Neural cell (in vitro differentiated cells): Measurements from ENCODE around the gene PNLIP. TPM values are rescaled to one million over a fixed set of nuclear protein-coding genes. Genes with fewer than 3 reads are reported as not detected.

Experiments used
- H2AFZ ChIP-seq: fragments of 200-600, 300-800 bp; sonication (generic), shearing (Covaris generic); 2 replicates; pipeline ENCODE4 v1.6.0; 2014; ENCODE audit warnings: low read depth, mild to moderate bottlenecking, antibody characterized with exemption, low read length, moderate library complexity
- H3F3A ChIP-seq: fragments of 200-600 bp; shearing (Covaris generic); 2 replicates; pipeline ENCODE4 v1.6.1; 2016; ENCODE audit warnings: mild to moderate bottlenecking, moderate library complexity, mixed read lengths, antibody characterized with exemption, low read length; ENCODE audit not compliant: insufficient read depth, poor library complexity, severe bottlenecking
- H3K27ac ChIP-seq: fragments of 200-600, 300-800 bp; sonication (generic), shearing (Covaris generic); 2 replicates; pipeline ENCODE4 v1.5.1; 2014; ENCODE audit warnings: mild to moderate bottlenecking, low read length, moderate library complexity
- H3K27me3 ChIP-seq: fragments of 300-800, 200-600 bp; sonication (generic), shearing (Covaris generic); 2 replicates; pipeline ENCODE4 v1.6.0; 2014; ENCODE audit warnings: mild to moderate bottlenecking, low read depth, low read length, moderate library complexity; ENCODE audit not compliant: insufficient read depth
- H3K36me3 ChIP-seq: fragments of 300-800, 200-600 bp; sonication (generic), shearing (Covaris generic); 2 replicates; pipeline ENCODE4 v1.5.1; 2014; ENCODE audit warnings: mild to moderate bottlenecking, antibody characterized with exemption, low read length, moderate library complexity; ENCODE audit not compliant: insufficient read depth
- H3K4me2 ChIP-seq: fragments of 300-800, 200-600 bp; sonication (generic), shearing (Covaris generic); 2 replicates; pipeline ENCODE4 v1.6.0; 2014; ENCODE audit warnings: mild to moderate bottlenecking, low read length
- H3K4me3 ChIP-seq: fragments of 300-800, 200-600 bp; sonication (generic), shearing (Covaris generic); 2 replicates; pipeline ENCODE4 v1.5.1; 2014; ENCODE audit warnings: mild to moderate bottlenecking, low read length, moderate library complexity
- H3K79me2 ChIP-seq: fragments of 200-600 bp; shearing (Covaris generic); replicated peaks from 2 replicates; pipeline ENCODE4 v1.6.0; 2014; ENCODE audit warnings: mild to moderate bottlenecking, low read length, moderate library complexity; ENCODE audit not compliant: insufficient read depth
- H3K9ac ChIP-seq: fragments of 300-800, 200-600 bp; sonication (generic), shearing (Covaris generic); 2 replicates; pipeline ENCODE4 v1.6.1; 2016; ENCODE audit warnings: mild to moderate bottlenecking, low read length, mixed read lengths
- H3K9me2 ChIP-seq: fragments of 200-600 bp; shearing (Covaris generic); 2 replicates; pipeline ENCODE4 v1.6.1; 2016; ENCODE audit warnings: mild to moderate bottlenecking, low read length, mixed read lengths; ENCODE audit not compliant: insufficient read depth
- H3K9me3 ChIP-seq: fragments of 200-600, 300-800 bp; sonication (generic), shearing (Covaris generic); 2 replicates; pipeline ENCODE4 v1.6.1; 2016; ENCODE audit warnings: mild to moderate bottlenecking, mixed run types, low read length, moderate library complexity, mixed read lengths
- H4K20me1 ChIP-seq: fragments of 200-600 bp; shearing (Covaris generic); 2 replicates; pipeline ENCODE4 v1.6.1; 2016; ENCODE audit warnings: mild to moderate bottlenecking, mixed run types; ENCODE audit not compliant: insufficient read depth
- CTCF ChIP-seq: fragments of 450-650 bp; IDR thresholded peaks from 2 replicates; pipeline ENCODE4 v1.5.1; 2014; ENCODE audit warnings: antibody characterized with exemption, mild to moderate bottlenecking, moderate library complexity; ENCODE audit not compliant: poor library complexity, severe bottlenecking
- EP300 ChIP-seq: fragments of 450-650 bp; conservative IDR thresholded peaks from 2 replicates; pipeline ENCODE4 v1.6.1; 2014; ENCODE audit warnings: antibody characterized with exemption, mild to moderate bottlenecking, moderate library complexity; ENCODE audit not compliant: poor library complexity, severe bottlenecking
- EZH2 ChIP-seq: fragments of 200-600, 300-800 bp; shearing (Covaris generic), sonication (generic); IDR thresholded peaks from 2 replicates; pipeline ENCODE4 v1.6.1; 2014; ENCODE audit warnings: antibody characterized with exemption, low read length, borderline replicate concordance, mild to moderate bottlenecking; ENCODE audit not compliant: insufficient read depth, poor library complexity, severe bottlenecking
- MXI1 ChIP-seq: fragments of 450-650 bp; conservative IDR thresholded peaks from 2 replicates; pipeline ENCODE4 v1.6.1; 2014; ENCODE audit warnings: antibody characterized with exemption, mild to moderate bottlenecking; ENCODE audit not compliant: poor library complexity, severe bottlenecking
- POLR2AphosphoS5 ChIP-seq: IDR thresholded peaks from 2 replicates; pipeline ENCODE4 v1.6.1; 2012
- RAD21 ChIP-seq: fragments of 450-650 bp; conservative IDR thresholded peaks from 2 replicates; pipeline ENCODE4 v1.6.1; 2014; ENCODE audit warnings: antibody characterized with exemption, mild to moderate bottlenecking, moderate library complexity
- REST ChIP-seq: IDR thresholded peaks from 2 replicates; pipeline ENCODE4 v1.6.1; 2012; ENCODE audit warnings: borderline replicate concordance
- SMC3 ChIP-seq: fragments of 450-650 bp; conservative IDR thresholded peaks from 2 replicates; pipeline ENCODE4 v1.6.1; 2014; ENCODE audit warnings: antibody characterized with exemption, mild to moderate bottlenecking, moderate library complexity; ENCODE audit not compliant: poor library complexity
- TAF1 ChIP-seq: IDR thresholded peaks from 2 replicates; pipeline ENCODE4 v1.6.1; 2012; ENCODE audit warnings: low read depth
- polyA plus RNA-seq: library from polyadenylated mRNA; depleted of rRNA; stranded (reverse); fragments of >200 nt; gene quantifications from 2 replicates; pipeline ENCODE4 v1.2.3, GENCODE V29; 2014

PNLIP gene
- polyA plus RNA-seq, 1 donor from 2014 or later = not detected

- H3F3A ChIP-seq = no peaks in the 10 kb centered on the region
- H4K20me1 ChIP-seq = no peaks in the 10 kb centered on the region
- H3K36me3 ChIP-seq = no peaks in the 10 kb centered on the region
- H3K4me2 ChIP-seq = no peak overlapping the region
- TF ChIP-seq RAD21 (no peak), TAF1 (no peak), REST (no peak), MXI1 (no peak), EP300 (no peak), POLR2AphosphoS5 (no peak), EZH2 (no peak), CTCF (no peak), SMC3 (no peak)
- no peaks in the 10 kb centered on the region for H3K9me2 ChIP-seq
- H2AFZ ChIP-seq = no peak overlapping the region
- no peaks in the 10 kb centered on the region for H3K79me2 ChIP-seq
- no peak overlapping the region for H3K4me3 ChIP-seq
- no peaks in the 10 kb centered on the region for H3K27me3 ChIP-seq
- no peak overlapping the region for H3K27ac ChIP-seq
- no peak overlapping the region for H3K9ac ChIP-seq
- H3K9me3 ChIP-seq = no peaks in the 10 kb centered on the region
Measured at GRCh38 chr10:116596062-116596461, 50.3 kb downstream of the PNLIP start.

- TF ChIP-seq RAD21 = no peak
- TF ChIP-seq SMC3 = no peak
- TF ChIP-seq CTCF = no peak
- no peak for TF ChIP-seq EZH2
- H3K9me2 ChIP-seq = no peaks in the 10 kb centered on the region
- H3K27me3 ChIP-seq = no peaks in the 10 kb centered on the region
- H3K4me2 ChIP-seq = no peak overlapping the region
- no peaks in the 10 kb centered on the region for H4K20me1 ChIP-seq
- no peak overlapping the region for H2AFZ ChIP-seq
- H3K36me3 ChIP-seq = no peaks in the 10 kb centered on the region
- no peaks in the 10 kb centered on the region for H3K9me3 ChIP-seq
- H3K4me3 ChIP-seq = no peak overlapping the region
- no peaks in the 10 kb centered on the region for H3K79me2 ChIP-seq
- H3K27ac ChIP-seq = no peak overlapping the region
- no peaks in the 10 kb centered on the region for H3F3A ChIP-seq
- H3K9ac ChIP-seq = no peak overlapping the region
Measured at GRCh38 chr10:116597543-116597942, 51.8 kb downstream of the PNLIP start.
